ENCODE results near the gene XYLT1.

GRCh38 chr16:17228708-17229055 is 242.1 kb downstream of the XYLT1 start:
- TF ChIP-seq CTCF (IDR thresholded peaks at IDR 0.05; ENCODE audit: low read depth, low read length) (no peak), EZH2phosphoT487 (IDR thresholded peaks at IDR 0.05; ENCODE audit: low read depth) (no peak)

Measured in OCI-LY3 (cell line).